K562 (cell line): Measurements from ENCODE around the gene CNDP1. TPM values are rescaled to one million over a fixed set of nuclear protein-coding genes. Genes with fewer than 3 reads are reported as not detected.

Experiments
- FOXA3 ChIP-seq, 2 experiments: fragments of 450-650 bp in 1 of 2; sonication (generic) in 1 of 2; formaldehyde crosslinking; IDR thresholded peaks in 1 of 2; conservative IDR thresholded peaks in 1 of 2; 2 replicates each; pipeline versions ENCODE4 v1.4.0 to v1.8.0; 2020 to 2022; ENCODE audit warnings: mild to moderate bottlenecking in 2 of 2, missing genetic modification reagents in 1 of 2
- HNRNPL ChIP-seq: fragments of 200-400 bp; formaldehyde crosslinking; IDR thresholded peaks from 2 replicates; pipeline ENCODE4 v1.6.1; 2017; ENCODE audit warnings: low read depth, mild to moderate bottlenecking, low read length
- STAG1 ChIP-seq: sonication (generic); formaldehyde crosslinking; IDR thresholded peaks from 2 replicates; pipeline ENCODE4 v1.5.0; 2020; ENCODE audit warnings: missing genetic modification reagents, borderline replicate concordance
- ZHX1 ChIP-seq: fragments of 150-350 bp; conservative IDR thresholded peaks from 2 replicates; pipeline ENCODE4 v1.6.1; 2014; ENCODE audit warnings: low read length
- ZNF133 ChIP-seq: fragments of 250-450 bp; sonication (Bioruptor Pico); IDR thresholded peaks from 2 replicates; pipeline ENCODE4 v1.4.0; 2020; ENCODE audit warnings: mild to moderate bottlenecking
- ZNF280B ChIP-seq: fragments of 250-450 bp; sonication (Bioruptor Pico); IDR thresholded peaks from 2 replicates; pipeline ENCODE4 v1.5.1; 2021; ENCODE audit warnings: mild to moderate bottlenecking
- ZNF699 ChIP-seq: fragments of 250-450 bp; sonication (Bioruptor Pico); IDR thresholded peaks from 2 replicates; pipeline ENCODE4 v1.8.0; 2021; ENCODE audit warnings: mild to moderate bottlenecking, moderate library complexity; ENCODE audit not compliant: insufficient replicate concordance
- polyA plus RNA-seq, 8 experiments: library from polyadenylated mRNA; depleted of rRNA in 4 of 8; stranded (reverse) in 5 of 8; unstranded in 3 of 8; fragments of >200 nt; fragmentation: Nextera tagmentation in 2 of 8; fragmentation: Illumina TruSeq in 1 of 8; extraction: Ambion mirVana in 2 of 8; extraction: Trizol in 1 of 8; gene quantifications; 2 replicates each; pipeline versions ENCODE4 v1.2.1 to v1.2.3, GENCODE V29; 2011 to 2014; ENCODE audit warnings: inconsistent platforms in 1 of 8, missing spikeins in 1 of 8
- total RNA-seq, 7 experiments: library from RNA; depleted of rRNA in 6 of 7; stranded (reverse); fragments of >200 nt in 6 of 7; fragmentation: Illumina TruSeq in 2 of 7; extraction: Trizol in 2 of 7; gene quantifications; 2 replicates each; pipeline versions ENCODE4 v1.2.1 to v1.2.3, GENCODE V29; 2011 to 2021; ENCODE audit warnings: low replicate concordance in 1 of 7
- TF ChIP-seq, protein P1 (sequence below): fragments of 450-650 bp; formaldehyde crosslinking; conservative IDR thresholded peaks from 2 replicates; pipeline ENCODE4 v1.4.0; 2022; ENCODE audit warnings: mild to moderate bottlenecking, missing genetic modification characterization
- TF ChIP-seq, protein P2 (sequence below): fragments of 250-450 bp; sonication (Bioruptor Pico); IDR thresholded peaks from 2 replicates; pipeline ENCODE4 v1.4.0; 2020; ENCODE audit warnings: mild to moderate bottlenecking, moderate library complexity

Gene CNDP1
- total and polyA plus RNA-seq, 9 of the 15 experiments (the other 6 are each of a cell fraction or from before 2014, with no cell fraction given), result not detected

- TF ChIP-seq, protein P1, sequence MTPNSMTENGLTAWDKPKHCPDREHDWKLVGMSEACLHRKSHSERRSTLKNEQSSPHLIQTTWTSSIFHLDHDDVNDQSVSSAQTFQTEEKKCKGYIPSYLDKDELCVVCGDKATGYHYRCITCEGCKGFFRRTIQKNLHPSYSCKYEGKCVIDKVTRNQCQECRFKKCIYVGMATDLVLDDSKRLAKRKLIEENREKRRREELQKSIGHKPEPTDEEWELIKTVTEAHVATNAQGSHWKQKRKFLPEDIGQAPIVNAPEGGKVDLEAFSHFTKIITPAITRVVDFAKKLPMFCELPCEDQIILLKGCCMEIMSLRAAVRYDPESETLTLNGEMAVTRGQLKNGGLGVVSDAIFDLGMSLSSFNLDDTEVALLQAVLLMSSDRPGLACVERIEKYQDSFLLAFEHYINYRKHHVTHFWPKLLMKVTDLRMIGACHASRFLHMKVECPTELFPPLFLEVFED (CRISPR knock-in tag), result no peak
- TF ChIP-seq HNRNPL (no peak), ZNF699 (CRISPR knock-in tag) (no peak), ZNF133 (CRISPR knock-in tag) (no peak), ZHX1 (no peak), STAG1 (no peak), ZNF280B (CRISPR knock-in tag) (no peak), FOXA3 (CRISPR knock-in tag; conservative IDR thresholded peaks at IDR 0.05 in 1 of 2, IDR thresholded peaks at IDR 0.05 in 1 of 2) (no peak)
- TF ChIP-seq, protein P2, sequence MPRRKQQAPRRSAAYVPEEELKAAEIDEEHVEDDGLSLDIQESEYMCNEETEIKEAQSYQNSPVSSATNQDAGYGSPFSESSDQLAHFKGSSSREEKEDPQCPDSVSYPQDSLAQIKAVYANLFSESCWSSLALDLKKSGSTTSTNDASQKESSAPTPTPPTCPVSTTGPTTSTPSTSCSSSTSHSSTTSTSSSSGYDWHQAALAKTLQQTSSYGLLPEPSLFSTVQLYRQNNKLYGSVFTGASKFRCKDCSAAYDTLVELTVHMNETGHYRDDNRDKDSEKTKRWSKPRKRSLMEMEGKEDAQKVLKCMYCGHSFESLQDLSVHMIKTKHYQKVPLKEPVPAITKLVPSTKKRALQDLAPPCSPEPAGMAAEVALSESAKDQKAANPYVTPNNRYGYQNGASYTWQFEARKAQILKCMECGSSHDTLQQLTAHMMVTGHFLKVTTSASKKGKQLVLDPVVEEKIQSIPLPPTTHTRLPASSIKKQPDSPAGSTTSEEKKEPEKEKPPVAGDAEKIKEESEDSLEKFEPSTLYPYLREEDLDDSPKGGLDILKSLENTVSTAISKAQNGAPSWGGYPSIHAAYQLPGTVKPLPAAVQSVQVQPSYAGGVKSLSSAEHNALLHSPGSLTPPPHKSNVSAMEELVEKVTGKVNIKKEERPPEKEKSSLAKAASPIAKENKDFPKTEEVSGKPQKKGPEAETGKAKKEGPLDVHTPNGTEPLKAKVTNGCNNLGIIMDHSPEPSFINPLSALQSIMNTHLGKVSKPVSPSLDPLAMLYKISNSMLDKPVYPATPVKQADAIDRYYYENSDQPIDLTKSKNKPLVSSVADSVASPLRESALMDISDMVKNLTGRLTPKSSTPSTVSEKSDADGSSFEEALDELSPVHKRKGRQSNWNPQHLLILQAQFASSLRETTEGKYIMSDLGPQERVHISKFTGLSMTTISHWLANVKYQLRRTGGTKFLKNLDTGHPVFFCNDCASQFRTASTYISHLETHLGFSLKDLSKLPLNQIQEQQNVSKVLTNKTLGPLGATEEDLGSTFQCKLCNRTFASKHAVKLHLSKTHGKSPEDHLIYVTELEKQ, result no peak
These were observed 96.5 kb downstream of the CNDP1 start (continued) for GRCh38 chr18:74630804-74631203.
